ES-I3 (cell line): ENCODE data around the gene FAM53B.

ENCODE experiments used
- H3K36me3 ChIP-seq: 2 replicates; pipeline ENCODE4 v1.6.1; 2013; ENCODE audit warnings: mild to moderate bottlenecking, low read length, control low read depth, moderate library complexity; ENCODE audit not compliant: insufficient read depth
- H3K4me1 ChIP-seq: 2 replicates; pipeline ENCODE4 v1.6.1; 2013; ENCODE audit warnings: mild to moderate bottlenecking, control low read depth, low read length; ENCODE audit not compliant: insufficient read depth
- H3K9ac ChIP-seq: 2 replicates; pipeline ENCODE4 v1.6.1; 2013; ENCODE audit warnings: low read depth, mild to moderate bottlenecking, low read length, moderate library complexity
- H3K9me3 ChIP-seq: 2 replicates; pipeline ENCODE4 v1.6.1; 2013; ENCODE audit warnings: mild to moderate bottlenecking, low read length, moderate library complexity; ENCODE audit not compliant: control insufficient read depth, insufficient read depth

The FAM53B gene

GRCh38 chr10:124639646-124640045, 104.5 kb downstream of the FAM53B start:
- Histone ChIP-seq H3K4me1 (no peaks in the 10 kb centered on the region), H3K9me3 (no peaks in the 10 kb centered on the region), H3K36me3 (no peaks in the 10 kb centered on the region), H3K9ac (no peak overlapping the region)

DNA sequence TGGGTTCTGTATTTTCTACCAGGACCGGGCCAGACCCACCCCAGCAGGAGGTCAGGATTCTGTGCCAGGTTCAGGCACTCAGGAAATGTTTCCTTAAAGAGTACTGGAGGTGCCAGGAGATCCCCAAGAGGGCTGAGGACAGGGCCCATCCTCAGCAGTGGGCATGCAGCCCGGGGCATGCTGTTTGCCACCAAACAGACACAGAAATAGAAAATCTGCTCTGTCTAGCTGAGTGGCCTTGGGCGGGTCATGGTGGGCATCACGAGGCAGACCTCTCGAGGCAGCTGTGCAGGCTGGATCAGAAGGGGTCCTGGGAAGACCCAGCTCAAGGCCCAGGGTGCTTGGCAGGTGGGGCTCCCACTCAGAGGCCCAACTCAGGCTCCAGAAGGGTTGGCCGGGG, 105.0 kb downstream of the FAM53B start:
- no peaks in the 10 kb centered on the region for H3K36me3 ChIP-seq
- no peaks in the 10 kb centered on the region for H3K9me3 ChIP-seq
- no peak overlapping the region for H3K9ac ChIP-seq
- no peaks in the 10 kb centered on the region for H3K4me1 ChIP-seq

DNA sequence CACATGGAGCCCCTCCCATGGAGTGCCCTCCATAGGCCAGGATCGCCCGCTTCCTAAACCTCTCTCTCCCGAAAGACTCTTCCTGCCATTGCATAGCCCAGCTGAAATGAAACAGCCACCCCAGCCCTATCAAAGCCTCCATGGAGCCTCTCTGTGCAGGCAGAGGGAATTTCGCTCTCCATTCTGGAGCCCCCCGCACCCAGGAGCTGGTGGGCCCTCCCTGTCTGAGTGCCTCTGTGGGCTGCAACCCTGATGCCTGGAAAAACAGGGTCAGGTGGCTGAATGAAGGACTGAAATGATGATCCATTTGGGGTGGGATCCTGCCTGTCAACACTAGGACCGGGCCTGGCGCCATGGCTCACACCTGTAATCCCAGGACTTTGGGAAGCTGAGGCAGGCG, 106.4 kb downstream of the FAM53B start:
- Histone ChIP-seq H3K36me3 (no peaks in the 10 kb centered on the region), H3K9me3 (no peaks in the 10 kb centered on the region), H3K4me1 (no peaks in the 10 kb centered on the region), H3K9ac (no peak overlapping the region)

DNA sequence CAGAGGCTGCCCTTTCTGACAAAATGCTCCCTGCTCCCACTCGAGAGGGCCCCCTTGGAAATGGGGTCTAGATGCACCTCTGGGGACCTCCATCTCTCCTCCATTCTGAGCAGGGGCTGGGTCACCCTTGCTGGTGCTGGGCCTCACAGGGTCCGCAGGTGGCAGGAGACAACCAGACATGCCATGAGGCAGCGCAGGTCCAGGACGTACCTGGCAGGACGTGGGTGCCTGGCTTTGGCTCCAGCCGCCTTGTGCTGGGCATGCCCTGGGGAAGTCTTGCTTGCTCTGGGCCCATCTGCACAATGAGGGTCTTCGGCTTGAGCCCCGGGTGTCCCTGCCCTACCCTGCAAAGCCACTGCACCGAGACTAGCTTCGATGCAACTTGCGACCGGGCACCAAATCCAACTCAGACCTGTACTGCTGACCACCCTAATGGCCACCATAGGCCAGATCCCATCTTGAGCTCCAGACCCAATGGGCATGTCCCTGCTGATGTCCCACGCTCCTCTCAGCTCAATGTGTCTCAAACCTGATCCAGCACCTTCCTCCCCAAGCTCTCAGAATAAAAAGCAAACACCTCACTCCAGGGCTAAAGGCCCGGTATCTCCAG, 107.0 kb downstream of the FAM53B start:
- Histone ChIP-seq H3K36me3 (no peaks in the 10 kb centered on the region), H3K4me1 (no peaks in the 10 kb centered on the region), H3K9ac (no peak overlapping the region), H3K9me3 (no peaks in the 10 kb centered on the region)

DNA sequence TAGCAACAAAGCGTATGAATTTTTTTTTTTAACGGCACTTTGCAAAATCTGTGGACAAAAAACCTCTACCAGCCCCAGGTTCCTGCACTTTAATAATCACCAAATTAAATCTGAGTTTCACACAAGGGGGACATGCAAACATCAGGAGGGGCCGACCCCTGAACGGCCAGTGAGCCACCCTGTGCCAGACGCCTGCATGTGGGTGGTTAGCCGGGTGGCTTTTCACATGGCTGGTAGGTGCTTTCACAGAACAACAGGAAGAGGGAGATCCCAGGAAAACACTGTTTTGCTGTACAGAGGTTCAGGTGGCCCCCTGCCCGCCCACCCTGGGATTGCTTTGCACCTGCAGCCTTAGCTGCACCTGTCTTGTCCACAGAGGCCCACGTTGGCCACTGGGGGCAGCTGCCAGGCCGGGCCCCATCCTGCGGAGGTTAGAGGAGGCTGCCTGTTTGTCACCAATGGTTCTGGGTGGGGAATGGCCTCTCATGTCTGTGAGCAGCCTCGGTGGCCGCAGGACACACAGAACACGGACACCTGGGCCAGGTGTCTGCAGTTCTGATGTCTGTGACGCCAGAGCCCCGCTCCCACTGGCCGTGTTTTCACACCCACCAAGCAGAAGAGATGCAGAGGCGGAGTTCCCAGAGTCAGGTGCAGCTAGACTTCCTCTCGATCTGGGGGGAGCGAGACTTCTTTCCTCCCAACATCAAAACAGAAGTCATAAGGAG, 107.7 kb downstream of the FAM53B start:
- Histone ChIP-seq H3K9ac (no peak overlapping the region), H3K36me3 (no peaks in the 10 kb centered on the region), H3K9me3 (no peaks in the 10 kb centered on the region), H3K4me1 (no peaks in the 10 kb centered on the region)

DNA sequence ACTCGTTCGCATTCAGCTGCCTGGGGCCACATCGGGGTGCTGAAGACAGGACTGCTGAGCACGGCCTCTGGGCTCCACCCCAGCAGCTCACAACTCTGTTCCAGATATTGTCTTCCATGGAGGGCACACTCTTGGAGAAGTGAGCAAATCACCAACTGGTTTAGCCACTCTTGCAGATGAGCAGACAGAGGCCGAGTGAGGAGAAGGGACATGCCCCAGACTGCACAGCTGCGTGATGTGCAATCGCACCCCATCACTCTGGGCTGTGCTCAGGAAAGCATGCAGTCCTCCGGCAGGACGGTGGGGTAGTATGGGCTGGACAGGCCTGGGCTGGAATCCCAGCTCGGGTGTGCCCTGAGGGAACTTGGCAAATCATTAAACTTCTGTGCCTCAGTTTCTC, 111.6 kb downstream of the FAM53B start:
- H3K4me1 ChIP-seq, result no peaks in the 10 kb centered on the region; the same call in 1 of the 2 replicates
- H3K9me3 ChIP-seq, result no peaks in the 10 kb centered on the region
- no peaks in the 10 kb centered on the region for H3K36me3 ChIP-seq
- no peak overlapping the region for H3K9ac ChIP-seq

- Histone ChIP-seq H3K9ac (no peak overlapping the region), H3K4me1 (peaks cover 5% of the 10 kb centered on the region; the same call in 1 of the 2 replicates), H3K9me3 (no peaks in the 10 kb centered on the region), H3K36me3 (no peaks in the 10 kb centered on the region)
Observed at GRCh38 chr10:124632064-124632531, 112.1 kb downstream of the FAM53B start.

DNA sequence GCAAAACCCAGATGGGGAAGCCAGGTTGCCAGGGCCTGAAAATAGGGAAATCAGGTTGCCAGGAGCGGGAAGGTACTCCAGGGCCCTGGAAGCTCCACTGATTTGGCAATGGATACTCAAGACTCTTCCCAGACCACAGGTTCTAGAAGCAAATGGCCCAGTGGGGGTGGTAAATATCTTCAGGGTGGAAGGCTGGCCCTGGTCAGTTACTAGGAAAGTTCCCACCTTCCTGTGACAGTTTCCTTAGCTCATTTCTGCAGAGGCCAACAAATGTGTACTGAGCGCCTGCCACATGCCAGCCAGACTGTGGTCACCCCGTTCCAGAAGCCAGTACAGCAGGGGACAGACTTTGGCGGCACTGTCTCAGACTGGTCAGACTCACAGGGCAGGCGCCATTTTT, 113.6 kb downstream of the FAM53B start:
- H3K4me1 ChIP-seq, result peaks cover 11% of the 10 kb centered on the region; the same call in 1 of the 2 replicates
- no peaks in the 10 kb centered on the region for H3K36me3 ChIP-seq
- no peaks in the 10 kb centered on the region for H3K9me3 ChIP-seq
- no peak overlapping the region for H3K9ac ChIP-seq

DNA sequence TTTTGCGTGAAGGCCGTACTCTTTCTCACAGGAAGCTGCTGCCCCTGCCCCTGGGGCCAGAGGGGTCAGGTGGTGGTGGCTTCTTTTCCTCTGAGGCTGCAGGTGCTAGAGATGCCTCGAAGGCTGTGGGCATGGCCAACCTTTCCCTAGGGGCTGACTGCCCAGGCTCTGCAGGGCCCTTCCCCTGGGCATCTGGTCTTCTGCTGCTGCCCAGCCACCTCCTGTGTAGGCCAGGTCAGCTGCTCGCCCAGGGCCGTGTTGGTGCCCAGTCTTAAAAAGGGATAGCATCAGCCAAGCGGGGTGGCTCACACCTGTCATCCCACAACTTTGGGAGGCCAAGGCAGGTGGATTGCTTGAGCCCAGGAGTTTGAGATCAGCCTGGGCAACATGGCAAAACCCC, 114.3 kb downstream of the FAM53B start:
- Histone ChIP-seq H3K9ac (no peak overlapping the region), H3K9me3 (no peaks in the 10 kb centered on the region), H3K4me1 (peaks cover 11% of the 10 kb centered on the region; the same call in 1 of the 2 replicates), H3K36me3 (no peaks in the 10 kb centered on the region)

DNA sequence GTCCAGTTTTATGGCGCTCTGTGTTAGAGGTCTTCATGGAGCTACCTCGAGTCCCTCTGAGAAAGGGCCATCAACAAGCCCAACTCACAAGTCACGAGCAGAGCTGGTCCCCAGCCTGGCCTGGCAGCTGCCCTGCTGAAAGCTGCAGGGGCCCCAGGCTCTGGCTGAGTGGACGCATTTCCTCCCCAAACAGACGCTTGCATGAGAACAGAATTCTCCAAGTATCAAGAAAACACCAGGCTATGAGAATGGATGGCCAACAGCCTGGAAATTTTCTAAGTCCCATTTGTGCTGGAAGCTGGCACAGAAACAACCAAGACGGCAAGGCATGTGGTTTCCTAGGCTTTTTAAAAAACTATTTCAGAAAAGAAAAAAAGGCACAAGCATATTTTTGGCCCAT, 114.8 kb downstream of the FAM53B start:
- H3K9ac ChIP-seq, result no peak overlapping the region
- H3K36me3 ChIP-seq, result no peaks in the 10 kb centered on the region
- peaks cover 11% of the 10 kb centered on the region; the same call in 1 of the 2 replicates for H3K4me1 ChIP-seq
- no peaks in the 10 kb centered on the region for H3K9me3 ChIP-seq

DNA sequence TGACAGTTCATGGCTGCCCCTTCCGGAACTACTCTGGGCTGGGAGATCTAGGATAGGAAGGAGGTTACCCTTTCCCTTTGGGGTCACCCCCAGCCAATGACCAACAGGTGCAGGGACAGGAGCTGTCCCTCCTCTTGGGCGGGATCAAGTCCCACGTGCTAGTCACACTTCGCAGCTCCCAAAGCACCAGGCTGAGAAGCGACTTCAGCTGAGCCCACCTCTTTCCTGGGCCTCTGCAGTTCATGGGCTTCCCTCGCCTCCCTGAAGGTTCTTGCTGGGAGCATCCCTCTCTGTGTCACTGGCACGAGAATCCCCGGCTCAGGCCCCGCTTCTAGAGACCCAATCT, 115.5 kb downstream of the FAM53B start:
- Histone ChIP-seq H3K4me1 (peaks cover 11% of the 10 kb centered on the region; the same call in 1 of the 2 replicates), H3K36me3 (no peaks in the 10 kb centered on the region), H3K9ac (no peak overlapping the region), H3K9me3 (no peaks in the 10 kb centered on the region)

GRCh38 chr10:124627866-124628675, 116.1 kb downstream of the FAM53B start:
- Histone ChIP-seq H3K36me3 (no peaks in the 10 kb centered on the region), H3K4me1 (peaks cover 11% of the 10 kb centered on the region; the same call in 1 of the 2 replicates), H3K9ac (no peak overlapping the region), H3K9me3 (no peaks in the 10 kb centered on the region)

DNA sequence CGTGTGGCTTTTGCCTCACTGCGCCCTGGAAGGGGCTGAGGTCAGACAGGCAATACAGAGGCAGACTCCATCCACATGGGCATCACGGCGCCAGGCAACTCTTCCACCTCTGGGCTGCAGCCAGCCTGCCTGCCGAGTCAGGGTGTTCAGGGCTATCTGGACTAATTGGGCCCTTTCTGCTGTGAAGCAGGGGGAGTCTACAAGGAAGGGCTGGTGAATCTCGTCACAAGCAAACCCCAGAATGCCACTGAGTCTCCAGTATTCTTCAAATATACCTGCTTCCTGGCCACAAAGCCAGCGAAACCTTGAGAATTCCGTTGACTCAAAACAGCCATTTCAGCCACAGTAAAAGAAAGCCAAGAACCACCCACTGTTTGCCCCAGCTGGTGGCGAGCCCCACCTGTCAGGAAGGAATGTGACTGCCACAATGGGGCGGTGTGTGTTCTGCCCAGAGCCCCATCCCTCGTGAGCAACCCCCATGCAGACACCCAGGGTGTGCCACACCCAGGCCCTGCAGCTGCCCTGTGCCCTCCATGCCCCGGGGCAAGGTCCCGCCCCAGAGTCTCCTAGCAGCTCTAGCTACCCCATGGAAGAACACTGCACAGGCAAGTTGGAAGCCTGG, 117.3 kb downstream of the FAM53B start:
- Histone ChIP-seq H3K9ac (no peak overlapping the region), H3K9me3 (no peaks in the 10 kb centered on the region), H3K4me1 (peaks cover 11% of the 10 kb centered on the region; the same call in 1 of the 2 replicates), H3K36me3 (no peaks in the 10 kb centered on the region)

GRCh38 chr10:124625831-124626238, 118.3 kb downstream of the FAM53B start:
- Histone ChIP-seq H3K9me3 (no peaks in the 10 kb centered on the region), H3K9ac (no peak overlapping the region), H3K4me1 (peaks cover 11% of the 10 kb centered on the region; the same call in 1 of the 2 replicates), H3K36me3 (no peaks in the 10 kb centered on the region)
